Parathyroid adenoma (tissue), 2 donors: Measurements from ENCODE around the gene SND1.

Source experiments
- H2AFZ ChIP-seq: fragments of 300-600 bp; sonication (generic); one replicate; pipeline ENCODE4 v1.7.0; 2017; ENCODE audit warnings: antibody characterized with exemption, mild to moderate bottlenecking
- H3K27ac ChIP-seq: fragments of 300-600 bp; sonication (generic); one replicate; pipeline ENCODE4 v1.7.0; 2017
- H3K27me3 ChIP-seq: fragments of 300-600 bp; sonication (generic); one replicate; pipeline ENCODE4 v1.7.0; 2017; ENCODE audit warnings: low read length; ENCODE audit not compliant: control insufficient read depth, insufficient read depth
- H3K36me3 ChIP-seq: fragments of 300-600 bp; sonication (generic); one replicate; pipeline ENCODE4 v1.7.0; 2017; ENCODE audit warnings: low read length; ENCODE audit not compliant: control insufficient read depth, insufficient read depth
- H3K4me1 ChIP-seq: fragments of 300-600 bp; sonication (generic); one replicate; pipeline ENCODE4 v1.7.0; 2017; ENCODE audit warnings: control low read depth
- H3K4me2 ChIP-seq: fragments of 300-600 bp; sonication (generic); one replicate; pipeline ENCODE4 v1.7.0; 2017; ENCODE audit warnings: low read length
- H3K4me3 ChIP-seq: fragments of 300-600 bp; sonication (generic); one replicate; pipeline ENCODE4 v1.7.0; 2017; ENCODE audit warnings: low read depth, low read length
- H3K79me2 ChIP-seq: fragments of 300-600 bp; sonication (generic); one replicate; pipeline ENCODE4 v1.7.0; 2017; ENCODE audit warnings: control low read depth
- H3K9ac ChIP-seq: fragments of 300-600 bp; sonication (generic); one replicate; pipeline ENCODE4 v1.7.0; 2017; ENCODE audit warnings: mild to moderate bottlenecking
- H3K9me3 ChIP-seq: fragments of 300-600 bp; sonication (generic); one replicate; pipeline ENCODE4 v1.7.0; 2017; ENCODE audit warnings: low read length; ENCODE audit not compliant: control insufficient read depth
- CTCF ChIP-seq: fragments of 300-600 bp; sonication (generic); IDR thresholded peaks from one replicate; pipeline ENCODE4 v1.7.0; 2017; ENCODE audit warnings: antibody characterized with exemption, mild to moderate bottlenecking
- donor health status: primary hyperparathyroidism.

The SND1 gene

GRCh38 chr7:127791446-127792189 lies 139.6 kb downstream of the SND1 start:
- Histone ChIP-seq H2AFZ (no peak overlapping the region), H3K27ac (no peak overlapping the region), H3K36me3 (no peaks in the 10 kb centered on the region), H3K9ac (no peak overlapping the region), H3K4me2 (no peak overlapping the region), H3K27me3 (no peaks in the 10 kb centered on the region), H3K9me3 (no peaks in the 10 kb centered on the region), H3K4me3 (no peak overlapping the region), H3K4me1 (no peaks in the 10 kb centered on the region), H3K79me2 (peaks cover 5% of the 10 kb centered on the region)
- no peak for TF ChIP-seq CTCF

- H3K9ac ChIP-seq, result no peak overlapping the region
- H3K4me1 ChIP-seq, result no peaks in the 10 kb centered on the region
- no peak overlapping the region for H2AFZ ChIP-seq
- H3K4me3 ChIP-seq, result no peak overlapping the region
- no peak overlapping the region for H3K4me2 ChIP-seq
- H3K27ac ChIP-seq, result no peak overlapping the region
- peak; percentile 45 for TF ChIP-seq CTCF
- H3K79me2 ChIP-seq, result peaks cover 9% of the 10 kb centered on the region
- H3K9me3 ChIP-seq, result no peaks in the 10 kb centered on the region
- no peaks in the 10 kb centered on the region for H3K27me3 ChIP-seq
- H3K36me3 ChIP-seq, result no peaks in the 10 kb centered on the region
Measured at GRCh38 chr7:127792528-127793342, 140.7 kb downstream of the SND1 start.

GRCh38 chr7:127793582-127793981 lies 141.6 kb downstream of the SND1 start:
- no peak overlapping the region for H3K9ac ChIP-seq
- H2AFZ ChIP-seq, result no peak overlapping the region
- no peaks in the 10 kb centered on the region for H3K9me3 ChIP-seq
- H3K27me3 ChIP-seq, result no peaks in the 10 kb centered on the region
- H3K4me3 ChIP-seq, result no peak overlapping the region
- H3K4me1 ChIP-seq, result no peaks in the 10 kb centered on the region
- no peak overlapping the region for H3K4me2 ChIP-seq
- H3K27ac ChIP-seq, result no peak overlapping the region
- peaks cover 9% of the 10 kb centered on the region for H3K79me2 ChIP-seq
- TF ChIP-seq CTCF, result no peak
- H3K36me3 ChIP-seq, result no peaks in the 10 kb centered on the region

- no peaks in the 10 kb centered on the region for H3K9me3 ChIP-seq
- no peak overlapping the region for H3K9ac ChIP-seq
- H3K4me2 ChIP-seq, result no peak overlapping the region
- no peaks in the 10 kb centered on the region for H3K27me3 ChIP-seq
- H3K27ac ChIP-seq, result no peak overlapping the region
- H2AFZ ChIP-seq, result no peak overlapping the region
- H3K79me2 ChIP-seq, result peaks cover 9% of the 10 kb centered on the region
- H3K36me3 ChIP-seq, result no peaks in the 10 kb centered on the region
- no peak overlapping the region for H3K4me3 ChIP-seq
- no peaks in the 10 kb centered on the region for H3K4me1 ChIP-seq
- TF ChIP-seq CTCF, result no peak
Measured at GRCh38 chr7:127794136-127794535, 142.1 kb downstream of the SND1 start.
